Measurements from ENCODE around the gene APBA2.
A peak's percentile ranks its signal among the peaks of the same experiment; 100 is the strongest.
"Not testable (repeated sequence)": the region's sequence is repeated elsewhere in the genome, so short reads cannot be mapped to it uniquely, and the experiment has no call there.

Gene APBA2

GRCh38 chr15:28885630-28886430 is at the start of gene APBA2:
Gene APBA2, plus strand, starts transcription at chr15:28885974. Its CDS starts 167,911 bp downstream, at chr15:29053885.
- peak; percentile 30 for DNase-seq (ENCODE audit: low read depth)

DNA sequence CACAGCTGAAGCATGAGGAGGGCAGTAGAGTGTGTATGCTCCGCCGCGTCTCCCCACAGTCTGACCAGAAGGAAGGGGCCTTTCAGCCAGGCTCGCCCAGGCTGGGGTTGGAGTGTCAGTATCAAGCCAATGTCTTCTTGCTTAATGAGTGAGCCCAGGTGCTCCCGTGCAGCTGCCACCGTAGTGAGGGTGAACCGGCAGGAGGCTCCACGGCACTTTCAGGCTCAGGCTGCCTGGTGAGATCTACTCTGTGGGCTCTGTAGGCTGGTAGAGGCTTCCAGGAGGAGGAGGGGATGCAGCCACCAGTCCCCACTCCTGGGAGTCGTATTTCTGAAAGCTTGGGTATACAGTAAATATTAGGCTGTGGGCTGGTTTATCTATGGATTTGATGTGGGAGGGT is 45.5 kb upstream of the APBA2 start:
- DNase-seq (ENCODE audit: low read depth), result not testable (repeated sequence)

- DNase-seq (ENCODE audit: low read depth), result not testable (repeated sequence)
These were observed 43.6 kb upstream of the APBA2 start for GRCh38 chr15:28842210-28842609.

GRCh38 chr15:28843520-28843919 is 42.3 kb upstream of the APBA2 start:
- DNase-seq (ENCODE audit: low read depth), result not testable (repeated sequence)

DNA sequence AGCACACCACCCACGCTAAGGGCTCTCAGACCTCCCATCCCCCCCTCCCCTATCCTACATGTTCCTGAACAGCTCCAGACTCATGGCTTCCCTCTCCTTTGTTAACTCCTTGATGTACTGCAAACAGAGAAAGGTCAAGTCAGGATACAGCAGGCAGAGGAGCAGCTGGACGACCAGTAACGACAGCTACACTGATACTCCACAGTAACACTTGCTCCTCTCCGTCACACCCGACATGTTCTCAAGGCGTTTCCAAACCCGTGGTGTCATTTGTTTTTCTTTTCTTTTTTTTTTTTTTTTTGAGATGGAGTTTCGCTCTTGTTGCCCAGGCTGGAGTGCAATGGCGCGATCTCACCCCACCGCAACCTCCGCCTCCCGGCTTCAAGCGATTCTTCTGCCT is 41.6 kb upstream of the APBA2 start:
- not testable (repeated sequence) for DNase-seq (ENCODE audit: low read depth)

GRCh38 chr15:28847247-28847646 is 38.5 kb upstream of the APBA2 start:
- DNase-seq (ENCODE audit: low read depth), result not testable (repeated sequence)

DNA sequence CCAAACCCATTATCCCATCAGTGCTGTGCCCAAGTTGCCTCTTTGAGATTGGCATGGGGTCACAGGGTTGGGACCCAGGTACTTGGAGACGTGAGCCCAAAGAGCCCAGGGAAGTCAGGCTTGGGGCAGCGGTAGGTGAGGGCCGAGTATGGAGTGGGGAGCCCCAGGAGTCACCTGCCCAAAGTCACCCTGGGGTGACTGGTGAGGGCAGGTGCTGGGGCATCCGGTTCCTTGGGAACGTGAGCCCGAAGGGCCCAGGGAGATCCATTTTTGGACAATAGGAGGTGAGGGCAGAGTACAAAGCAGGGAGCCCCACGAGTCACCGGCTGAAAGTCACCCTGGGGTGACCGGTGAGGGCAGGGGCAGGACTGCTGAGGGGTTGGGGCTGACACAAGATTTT is 37.8 kb upstream of the APBA2 start:
- not testable (repeated sequence) for DNase-seq (ENCODE audit: low read depth)

GRCh38 chr15:28848521-28848920 is 37.3 kb upstream of the APBA2 start, which contains the start of gene GOLGA6L7:
Gene GOLGA6L7, minus strand, starts transcription at chr15:28848644. Its CDS starts 95 bp downstream, at chr15:28848549.
- DNase-seq (ENCODE audit: low read depth), result not testable (repeated sequence)

DNA sequence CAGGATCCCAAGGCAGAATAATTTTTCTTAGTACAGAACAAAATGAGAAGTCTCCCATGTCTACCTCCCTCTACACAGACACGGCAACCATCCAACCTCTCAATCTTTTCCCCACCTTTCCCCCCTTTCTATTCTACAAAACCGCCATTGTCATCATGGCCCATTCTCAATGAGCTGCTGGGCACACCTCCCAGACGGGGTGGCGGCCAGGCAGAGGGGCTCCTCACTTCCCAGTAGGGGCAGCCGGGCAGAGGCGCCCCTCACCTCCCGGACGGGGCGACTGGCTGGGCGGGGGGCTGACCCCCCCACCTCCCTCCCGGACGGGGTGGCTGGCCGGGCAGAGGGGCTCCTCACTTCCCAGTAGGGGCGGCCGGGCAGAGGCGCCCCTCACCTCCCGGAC is 36.5 kb upstream of the APBA2 start:
- not testable (repeated sequence) for DNase-seq (ENCODE audit: low read depth)

GRCh38 chr15:28849766-28850165 is 36.0 kb upstream of the APBA2 start:
- not testable (repeated sequence) for DNase-seq (ENCODE audit: low read depth)

- DNase-seq (ENCODE audit: low read depth), result not testable (repeated sequence)
These were observed 32.1 kb upstream of the APBA2 start for GRCh38 chr15:28853654-28854053.

GRCh38 chr15:28854578-28854977 is 31.2 kb upstream of the APBA2 start:
- DNase-seq (ENCODE audit: low read depth), result not testable (repeated sequence)

- no peak for DNase-seq (ENCODE audit: low read depth)
These were observed 24.7 kb upstream of the APBA2 start for GRCh38 chr15:28861031-28861534.

GRCh38 chr15:28861589-28862293 is 24.0 kb upstream of the APBA2 start:
- not testable (repeated sequence) for DNase-seq (ENCODE audit: low read depth)

DNA sequence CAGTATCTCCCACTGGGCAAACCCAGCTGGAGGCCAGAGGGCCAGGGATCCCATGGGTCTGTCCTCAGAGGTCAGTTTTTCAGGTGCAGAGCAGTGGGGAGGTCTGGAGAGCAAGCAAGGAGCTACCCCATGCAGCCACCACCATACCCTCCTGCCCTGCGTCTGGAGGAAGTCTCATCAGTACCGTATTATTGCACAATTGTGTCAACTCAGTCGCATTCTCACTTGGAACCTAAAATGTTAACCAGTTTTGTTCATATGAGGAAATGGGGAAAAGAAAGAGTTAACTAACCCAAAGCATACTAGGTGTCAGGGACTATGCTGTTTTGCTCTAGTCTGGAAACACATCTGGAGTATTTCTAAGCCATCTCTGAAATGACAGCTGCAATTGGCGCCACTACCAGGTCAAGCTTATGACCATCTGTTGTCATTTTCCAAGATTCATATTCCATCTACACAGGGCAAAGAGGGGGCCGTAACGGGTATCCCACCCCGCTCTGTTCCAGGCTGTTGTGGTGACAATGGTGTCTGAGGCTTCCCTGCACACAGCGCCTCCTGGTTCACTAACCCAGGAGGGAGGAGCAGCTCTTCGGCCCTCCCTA is 16.9 kb upstream of the APBA2 start:
- no peak for DNase-seq (ENCODE audit: low read depth)

GRCh38 chr15:28871168-28871567 is 14.6 kb upstream of the APBA2 start:
- DNase-seq (ENCODE audit: low read depth), result no peak

DNA sequence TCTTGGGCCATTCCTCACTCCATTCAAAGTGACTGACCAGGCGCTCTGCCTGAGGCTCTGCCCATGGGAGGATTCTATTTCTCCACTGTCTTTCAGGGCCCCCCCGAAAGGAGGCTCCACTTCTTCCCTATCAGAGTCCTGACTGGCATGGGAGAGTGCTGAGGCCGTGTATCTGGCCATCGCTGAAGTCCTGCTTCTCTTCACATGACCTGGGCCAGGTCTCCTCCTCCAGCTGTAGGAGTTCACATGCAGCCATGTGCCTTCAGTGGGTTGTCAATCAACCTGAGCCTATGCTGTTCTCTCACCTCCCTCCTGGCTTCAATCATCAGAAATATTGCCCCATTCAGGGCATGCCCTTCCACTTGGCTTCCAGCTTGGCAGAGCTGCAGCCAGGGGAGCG is 12.8 kb upstream of the APBA2 start:
- DNase-seq (ENCODE audit: low read depth), result no peak

GRCh38 chr15:28873585-28874190 is 12.1 kb upstream of the APBA2 start:
- DNase-seq (ENCODE audit: low read depth), result no peak

DNA sequence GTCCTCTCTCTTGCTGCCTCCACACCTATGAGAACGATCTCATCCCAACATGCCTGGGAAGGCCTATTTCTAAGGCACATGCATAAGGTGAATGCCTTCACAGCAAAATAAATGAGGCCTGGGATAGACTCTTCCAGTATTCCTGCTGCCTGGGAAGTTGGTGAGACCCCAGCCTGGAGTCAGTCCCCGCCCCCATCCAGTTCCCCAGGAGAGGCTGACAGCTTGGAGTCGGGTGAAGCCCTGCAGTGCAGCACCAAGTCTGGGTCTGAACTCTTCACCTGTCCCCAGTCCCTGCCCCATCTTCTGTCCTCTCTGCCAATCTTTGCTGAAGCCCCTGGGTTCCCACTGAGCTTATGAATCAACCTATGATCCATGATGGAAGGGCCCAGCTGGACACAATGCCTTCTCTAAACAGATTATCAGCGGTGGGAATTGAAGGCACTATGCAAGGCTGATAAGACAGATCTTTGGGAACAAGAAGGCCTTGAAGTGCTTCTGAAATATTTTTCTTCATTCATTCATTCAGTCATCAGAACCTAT is 10.2 kb upstream of the APBA2 start:
- DNase-seq (ENCODE audit: low read depth), result no peak

GRCh38 chr15:28876131-28876844 is 9.5 kb upstream of the APBA2 start:
- DNase-seq (ENCODE audit: low read depth), result no peak

DNA sequence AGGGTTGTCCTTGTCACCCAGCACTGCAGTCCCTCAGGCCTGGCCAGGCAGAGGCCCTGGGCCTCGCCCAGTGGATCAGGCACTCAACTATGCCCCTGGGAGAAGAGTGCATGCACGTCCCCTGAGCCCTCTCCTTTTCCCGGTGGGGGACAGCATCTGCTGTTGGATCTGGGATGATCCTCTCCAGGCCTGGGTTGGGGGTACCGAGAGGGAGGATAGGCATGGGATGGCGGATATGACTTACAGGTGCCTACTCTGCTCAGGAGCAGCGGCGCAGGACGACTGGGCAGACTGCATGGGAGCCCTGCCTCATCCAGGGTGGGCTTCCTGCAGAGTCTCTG is 9.0 kb upstream of the APBA2 start:
- no peak for DNase-seq (ENCODE audit: low read depth)

Measured in stimulated activated CD8-positive, alpha-beta memory T cell treated with anti-CD3 and anti-CD28 coated beads, Interleukin-12 subunit alpha, Interleukin-12 subunit beta, amount 100 ng/mL, for 4 hours (primary cell).